ENCODE measurements around the gene UBE2D2. TPM values are rescaled to one million over a fixed set of nuclear protein-coding genes. Genes with fewer than 3 reads are reported as not detected.

The UBE2D2 gene
- total and polyA plus RNA-seq, 2 experiments from 2014 or later, result 120 to 172 TPM

DNA sequence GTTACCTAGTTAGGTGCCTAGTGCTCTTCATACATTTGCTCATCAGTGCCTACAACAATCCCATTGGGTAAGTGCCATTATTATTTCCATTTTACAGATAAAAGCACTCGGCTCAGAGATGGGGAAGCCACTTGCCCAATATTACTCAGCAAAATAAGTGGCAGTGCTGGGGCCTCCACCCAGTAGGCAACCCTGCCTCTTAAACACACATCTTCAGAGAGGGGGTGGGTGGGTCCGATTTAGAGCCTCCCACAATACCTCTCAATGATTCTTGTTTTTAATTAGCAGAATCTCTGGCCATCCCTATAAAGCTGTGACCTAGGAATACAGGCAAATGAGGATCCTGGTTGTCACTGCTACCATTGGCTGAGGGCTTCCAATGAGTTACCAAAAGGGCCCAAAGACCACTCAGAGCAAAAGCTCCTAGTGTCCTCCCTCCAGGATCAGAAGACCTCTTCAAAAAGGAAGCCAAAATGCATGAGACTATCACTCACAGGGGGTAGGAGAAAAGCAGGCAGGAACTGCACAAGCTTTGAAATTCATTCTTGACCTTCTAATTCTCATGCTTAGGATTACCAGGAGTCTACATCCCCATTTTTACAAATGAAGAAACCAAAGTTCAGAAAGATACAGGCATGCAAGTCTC, 36.1 kb upstream of the UBE2D2 start:
- ATAC-seq (no peak), DNase-seq (ENCODE audit: low spot score) (no peak)
- H3K27me3 ChIP-seq (ENCODE audit: insufficient read depth), result no peaks in the 10 kb centered on the region; the same call in 1 of the 2 replicates
- H3K27ac Mint-ChIP-seq, result no peak overlapping the region; the same call in 1 of the 2 replicates
- no peak overlapping the region for H2AFZ ChIP-seq
- H3K79me2 ChIP-seq (replicated peaks; ENCODE audit: insufficient read depth), result no peaks in the 10 kb centered on the region
- H3K9me3 Mint-ChIP-seq, result peaks cover 15% of the 10 kb centered on the region; the same call in 2 of the 3 replicates
- peaks cover 13% of the 10 kb centered on the region for H3K27me3 Mint-ChIP-seq (ENCODE audit: insufficient read depth, low read depth, poor library complexity)
- peaks cover 64% of the 10 kb centered on the region for H3K4me1 Mint-ChIP-seq
- H4K20me1 ChIP-seq (replicated peaks; ENCODE audit: insufficient read depth), result no peaks in the 10 kb centered on the region
- peaks cover 72% of the 10 kb centered on the region for H3K4me1 ChIP-seq (ENCODE audit: insufficient read depth)
- no peaks in the 10 kb centered on the region for H3K9me2 ChIP-seq (ENCODE audit: insufficient read depth)
- H3K4me3 ChIP-seq, result peak overlapping the region; percentile 10; the same call in 1 of the 2 replicates
- peaks cover 17% of the 10 kb centered on the region for H3F3A ChIP-seq (replicated peaks; ENCODE audit: low read depth)
- peaks cover 9% of the 10 kb centered on the region; the same call in 1 of the 3 replicates for H3K36me3 Mint-ChIP-seq (ENCODE audit: low read depth)
- no peak for TF ChIP-seq POLR2AphosphoS5 (IDR thresholded peaks at IDR 0.05; ENCODE audit: low read depth)
- TF ChIP-seq, protein P1, sequence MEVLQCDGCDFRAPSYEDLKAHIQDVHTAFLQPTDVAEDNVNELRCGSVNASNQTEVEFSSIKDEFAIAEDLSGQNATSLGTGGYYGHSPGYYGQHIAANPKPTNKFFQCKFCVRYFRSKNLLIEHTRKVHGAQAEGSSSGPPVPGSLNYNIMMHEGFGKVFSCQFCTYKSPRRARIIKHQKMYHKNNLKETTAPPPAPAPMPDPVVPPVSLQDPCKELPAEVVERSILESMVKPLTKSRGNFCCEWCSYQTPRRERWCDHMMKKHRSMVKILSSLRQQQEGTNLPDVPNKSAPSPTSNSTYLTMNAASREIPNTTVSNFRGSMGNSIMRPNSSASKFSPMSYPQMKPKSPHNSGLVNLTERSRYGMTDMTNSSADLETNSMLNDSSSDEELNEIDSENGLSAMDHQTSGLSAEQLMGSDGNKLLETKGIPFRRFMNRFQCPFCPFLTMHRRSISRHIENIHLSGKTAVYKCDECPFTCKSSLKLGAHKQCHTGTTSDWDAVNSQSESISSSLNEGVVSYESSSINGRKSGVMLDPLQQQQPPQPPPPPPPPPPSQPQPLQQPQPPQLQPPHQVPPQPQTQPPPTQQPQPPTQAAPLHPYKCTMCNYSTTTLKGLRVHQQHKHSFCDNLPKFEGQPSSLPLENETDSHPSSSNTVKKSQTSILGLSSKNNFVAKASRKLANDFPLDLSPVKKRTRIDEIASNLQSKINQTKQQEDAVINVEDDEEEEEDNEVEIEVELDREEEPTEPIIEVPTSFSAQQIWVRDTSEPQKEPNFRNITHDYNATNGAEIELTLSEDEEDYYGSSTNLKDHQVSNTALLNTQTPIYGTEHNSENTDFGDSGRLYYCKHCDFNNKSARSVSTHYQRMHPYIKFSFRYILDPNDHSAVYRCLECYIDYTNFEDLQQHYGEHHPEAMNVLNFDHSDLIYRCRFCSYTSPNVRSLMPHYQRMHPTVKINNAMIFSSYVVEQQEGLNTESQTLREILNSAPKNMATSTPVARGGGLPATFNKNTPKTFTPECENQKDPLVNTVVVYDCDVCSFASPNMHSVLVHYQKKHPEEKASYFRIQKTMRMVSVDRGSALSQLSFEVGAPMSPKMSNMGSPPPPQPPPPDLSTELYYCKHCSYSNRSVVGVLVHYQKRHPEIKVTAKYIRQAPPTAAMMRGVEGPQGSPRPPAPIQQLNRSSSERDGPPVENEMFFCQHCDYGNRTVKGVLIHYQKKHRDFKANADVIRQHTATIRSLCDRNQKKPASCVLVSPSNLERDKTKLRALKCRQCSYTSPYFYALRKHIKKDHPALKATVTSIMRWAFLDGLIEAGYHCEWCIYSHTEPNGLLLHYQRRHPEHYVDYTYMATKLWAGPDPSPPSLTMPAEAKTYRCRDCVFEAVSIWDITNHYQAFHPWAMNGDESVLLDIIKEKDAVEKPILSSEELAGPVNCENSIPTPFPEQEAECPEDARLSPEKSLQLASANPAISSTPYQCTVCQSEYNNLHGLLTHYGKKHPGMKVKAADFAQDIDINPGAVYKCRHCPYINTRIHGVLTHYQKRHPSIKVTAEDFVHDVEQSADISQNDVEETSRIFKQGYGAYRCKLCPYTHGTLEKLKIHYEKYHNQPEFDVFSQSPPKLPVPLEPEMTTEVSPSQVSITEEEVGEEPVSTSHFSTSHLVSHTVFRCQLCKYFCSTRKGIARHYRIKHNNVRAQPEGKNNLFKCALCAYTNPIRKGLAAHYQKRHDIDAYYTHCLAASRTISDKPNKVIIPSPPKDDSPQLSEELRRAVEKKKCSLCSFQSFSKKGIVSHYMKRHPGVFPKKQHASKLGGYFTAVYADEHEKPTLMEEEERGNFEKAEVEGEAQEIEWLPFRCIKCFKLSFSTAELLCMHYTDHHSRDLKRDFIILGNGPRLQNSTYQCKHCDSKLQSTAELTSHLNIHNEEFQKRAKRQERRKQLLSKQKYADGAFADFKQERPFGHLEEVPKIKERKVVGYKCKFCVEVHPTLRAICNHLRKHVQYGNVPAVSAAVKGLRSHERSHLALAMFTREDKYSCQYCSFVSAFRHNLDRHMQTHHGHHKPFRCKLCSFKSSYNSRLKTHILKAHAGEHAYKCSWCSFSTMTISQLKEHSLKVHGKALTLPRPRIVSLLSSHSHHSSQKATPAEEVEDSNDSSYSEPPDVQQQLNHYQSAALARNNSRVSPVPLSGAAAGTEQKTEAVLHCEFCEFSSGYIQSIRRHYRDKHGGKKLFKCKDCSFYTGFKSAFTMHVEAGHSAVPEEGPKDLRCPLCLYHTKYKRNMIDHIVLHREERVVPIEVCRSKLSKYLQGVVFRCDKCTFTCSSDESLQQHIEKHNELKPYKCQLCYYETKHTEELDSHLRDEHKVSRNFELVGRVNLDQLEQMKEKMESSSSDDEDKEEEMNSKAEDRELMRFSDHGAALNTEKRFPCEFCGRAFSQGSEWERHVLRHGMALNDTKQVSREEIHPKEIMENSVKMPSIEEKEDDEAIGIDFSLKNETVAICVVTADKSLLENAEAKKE (CRISPR knock-in tag; IDR thresholded peaks at IDR 0.05), result no peak
- TF ChIP-seq CREB1 (CRISPR knock-in tag; IDR thresholded peaks at IDR 0.05; ENCODE audit: low read depth), result no peak
- no peak for TF ChIP-seq ZNF331 (CRISPR knock-in tag; IDR thresholded peaks at IDR 0.05; ENCODE audit: low read depth)
- no peak for TF ChIP-seq CTCF (conservative IDR thresholded peaks at IDR 0.05; ENCODE audit: low read depth in 2 of 2)
- no peak for TF ChIP-seq JUNB (IDR thresholded peaks at IDR 0.05; ENCODE audit: unreplicated experiment)
- TF ChIP-seq, protein P2, sequence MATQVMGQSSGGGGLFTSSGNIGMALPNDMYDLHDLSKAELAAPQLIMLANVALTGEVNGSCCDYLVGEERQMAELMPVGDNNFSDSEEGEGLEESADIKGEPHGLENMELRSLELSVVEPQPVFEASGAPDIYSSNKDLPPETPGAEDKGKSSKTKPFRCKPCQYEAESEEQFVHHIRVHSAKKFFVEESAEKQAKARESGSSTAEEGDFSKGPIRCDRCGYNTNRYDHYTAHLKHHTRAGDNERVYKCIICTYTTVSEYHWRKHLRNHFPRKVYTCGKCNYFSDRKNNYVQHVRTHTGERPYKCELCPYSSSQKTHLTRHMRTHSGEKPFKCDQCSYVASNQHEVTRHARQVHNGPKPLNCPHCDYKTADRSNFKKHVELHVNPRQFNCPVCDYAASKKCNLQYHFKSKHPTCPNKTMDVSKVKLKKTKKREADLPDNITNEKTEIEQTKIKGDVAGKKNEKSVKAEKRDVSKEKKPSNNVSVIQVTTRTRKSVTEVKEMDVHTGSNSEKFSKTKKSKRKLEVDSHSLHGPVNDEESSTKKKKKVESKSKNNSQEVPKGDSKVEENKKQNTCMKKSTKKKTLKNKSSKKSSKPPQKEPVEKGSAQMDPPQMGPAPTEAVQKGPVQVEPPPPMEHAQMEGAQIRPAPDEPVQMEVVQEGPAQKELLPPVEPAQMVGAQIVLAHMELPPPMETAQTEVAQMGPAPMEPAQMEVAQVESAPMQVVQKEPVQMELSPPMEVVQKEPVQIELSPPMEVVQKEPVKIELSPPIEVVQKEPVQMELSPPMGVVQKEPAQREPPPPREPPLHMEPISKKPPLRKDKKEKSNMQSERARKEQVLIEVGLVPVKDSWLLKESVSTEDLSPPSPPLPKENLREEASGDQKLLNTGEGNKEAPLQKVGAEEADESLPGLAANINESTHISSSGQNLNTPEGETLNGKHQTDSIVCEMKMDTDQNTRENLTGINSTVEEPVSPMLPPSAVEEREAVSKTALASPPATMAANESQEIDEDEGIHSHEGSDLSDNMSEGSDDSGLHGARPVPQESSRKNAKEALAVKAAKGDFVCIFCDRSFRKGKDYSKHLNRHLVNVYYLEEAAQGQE (IDR thresholded peaks at IDR 0.05; ENCODE audit: unreplicated experiment), result no peak
- no peak for TF ChIP-seq NANOG (IDR thresholded peaks at IDR 0.05; ENCODE audit: borderline replicate concordance)
- TF ChIP-seq ETS1 (IDR thresholded peaks at IDR 0.05), result no peak
- TF ChIP-seq ZNF114 (CRISPR knock-in tag; IDR thresholded peaks at IDR 0.05), result no peak
- no peak for TF ChIP-seq EZH2phosphoT487 (IDR thresholded peaks at IDR 0.05; ENCODE audit: unreplicated experiment)
- TF ChIP-seq EZH2 (IDR thresholded peaks at IDR 0.05; ENCODE audit: low read depth, unreplicated experiment), result no peak
- TF ChIP-seq STAT1 (IDR thresholded peaks at IDR 0.05; ENCODE audit: unreplicated experiment), result no peak
- H3K4me2 ChIP-seq, result peak overlapping the region; percentile 71
- peak overlapping the region; percentile 26; the same call in 1 of the 2 replicates for H3K27ac ChIP-seq (ENCODE audit: low read depth)
- H3K36me3 ChIP-seq (ENCODE audit: insufficient read depth), result no peaks in the 10 kb centered on the region
- H3K4me3 Mint-ChIP-seq, result 0 out of 3 replicates have a peak overlapping the region, but pooled peaks have one; percentile 51
